Measurements from ENCODE around the gene GPR15LG.

The GPR15LG gene

DNA sequence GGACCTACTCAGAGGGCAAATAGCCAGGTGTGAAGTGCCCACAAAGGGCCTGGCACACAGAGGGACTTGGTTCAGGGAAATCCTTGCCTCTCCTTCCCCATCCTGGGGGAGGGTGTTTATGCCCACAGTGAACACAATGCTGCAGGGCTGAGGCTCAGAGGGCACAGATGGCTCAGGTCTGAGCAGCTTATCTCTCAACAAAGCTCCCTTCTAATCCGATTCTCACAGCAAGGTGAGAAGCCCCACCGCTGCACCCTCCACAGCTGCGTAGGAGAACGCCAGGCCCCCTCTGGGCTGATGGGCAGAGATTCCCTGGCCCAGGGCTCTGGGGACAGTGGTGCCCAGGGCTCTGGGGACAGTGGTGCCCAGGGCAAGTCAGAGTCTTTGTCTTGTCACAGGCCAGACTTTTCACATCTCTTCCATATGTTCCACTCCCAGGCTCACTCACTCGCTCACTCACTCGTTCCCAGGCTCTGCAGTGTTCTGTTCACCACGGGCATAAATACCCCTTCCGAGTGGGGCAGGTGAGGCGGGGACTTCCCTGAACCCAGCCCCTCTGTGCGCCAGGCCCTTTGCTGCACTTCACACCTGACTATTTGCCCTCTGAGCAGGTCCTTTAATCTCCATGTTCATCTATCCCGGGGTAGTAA is 12.1 kb downstream of the GPR15LG start:
- DNase-seq (ENCODE audit: low read depth): no peak
- TF ChIP-seq, protein P1, sequence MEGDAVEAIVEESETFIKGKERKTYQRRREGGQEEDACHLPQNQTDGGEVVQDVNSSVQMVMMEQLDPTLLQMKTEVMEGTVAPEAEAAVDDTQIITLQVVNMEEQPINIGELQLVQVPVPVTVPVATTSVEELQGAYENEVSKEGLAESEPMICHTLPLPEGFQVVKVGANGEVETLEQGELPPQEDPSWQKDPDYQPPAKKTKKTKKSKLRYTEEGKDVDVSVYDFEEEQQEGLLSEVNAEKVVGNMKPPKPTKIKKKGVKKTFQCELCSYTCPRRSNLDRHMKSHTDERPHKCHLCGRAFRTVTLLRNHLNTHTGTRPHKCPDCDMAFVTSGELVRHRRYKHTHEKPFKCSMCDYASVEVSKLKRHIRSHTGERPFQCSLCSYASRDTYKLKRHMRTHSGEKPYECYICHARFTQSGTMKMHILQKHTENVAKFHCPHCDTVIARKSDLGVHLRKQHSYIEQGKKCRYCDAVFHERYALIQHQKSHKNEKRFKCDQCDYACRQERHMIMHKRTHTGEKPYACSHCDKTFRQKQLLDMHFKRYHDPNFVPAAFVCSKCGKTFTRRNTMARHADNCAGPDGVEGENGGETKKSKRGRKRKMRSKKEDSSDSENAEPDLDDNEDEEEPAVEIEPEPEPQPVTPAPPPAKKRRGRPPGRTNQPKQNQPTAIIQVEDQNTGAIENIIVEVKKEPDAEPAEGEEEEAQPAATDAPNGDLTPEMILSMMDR (IDR thresholded peaks at IDR 0.05; ENCODE audit: low read length, missing control alignments): no peak
- no peak overlapping the region for H3K4me3 ChIP-seq (replicated peaks; ENCODE audit: low read depth, low read length)

DNA sequence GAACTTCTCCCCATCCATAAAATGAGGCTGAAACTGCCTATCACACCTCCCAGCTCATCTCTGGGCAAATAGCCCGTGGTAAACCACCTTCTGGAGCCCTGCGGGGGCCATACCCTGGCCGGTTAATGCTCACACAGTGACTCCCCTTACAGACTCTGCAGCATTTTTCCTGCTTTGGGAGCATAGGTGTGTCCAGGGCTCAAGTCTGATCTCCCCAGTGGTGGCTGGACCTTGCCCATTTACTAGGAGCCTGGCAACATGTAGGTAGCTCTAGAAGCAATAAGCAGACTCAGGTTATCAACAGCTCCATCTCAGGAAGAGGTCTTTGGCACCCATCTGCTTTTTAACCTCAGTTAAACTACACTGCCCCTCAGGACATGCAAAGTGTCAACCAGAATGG is 15.2 kb downstream of the GPR15LG start:
- no peak overlapping the region for H3K4me3 ChIP-seq (replicated peaks; ENCODE audit: low read depth, low read length)
- TF ChIP-seq, protein P1 (IDR thresholded peaks at IDR 0.05; ENCODE audit: low read length, missing control alignments): no peak
- no peak for DNase-seq (ENCODE audit: low read depth)

DNA sequence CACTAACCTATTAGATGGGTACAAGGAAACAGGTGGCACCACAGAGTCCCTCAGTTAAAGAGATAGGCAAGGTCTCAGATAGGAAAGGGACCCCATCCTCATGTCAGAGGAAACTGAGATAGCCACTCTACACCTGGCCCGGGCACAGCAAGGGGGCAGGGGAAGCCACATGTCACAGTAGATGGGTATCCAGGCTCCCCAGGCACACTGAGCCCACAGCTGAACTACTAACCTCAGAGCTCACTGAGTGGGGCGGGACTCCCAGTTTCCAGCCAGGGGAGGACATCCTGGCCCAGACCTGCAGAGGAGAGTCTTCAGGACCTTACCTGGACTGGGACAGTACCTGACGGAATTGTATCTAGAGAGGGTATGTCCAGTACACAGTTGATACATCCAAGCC is 17.0 kb downstream of the GPR15LG start:
- no peak overlapping the region for H3K4me3 ChIP-seq (replicated peaks; ENCODE audit: low read depth, low read length)
- DNase-seq (ENCODE audit: low read depth): no peak
- TF ChIP-seq, protein P1 (IDR thresholded peaks at IDR 0.05; ENCODE audit: low read length, missing control alignments): no peak

DNA sequence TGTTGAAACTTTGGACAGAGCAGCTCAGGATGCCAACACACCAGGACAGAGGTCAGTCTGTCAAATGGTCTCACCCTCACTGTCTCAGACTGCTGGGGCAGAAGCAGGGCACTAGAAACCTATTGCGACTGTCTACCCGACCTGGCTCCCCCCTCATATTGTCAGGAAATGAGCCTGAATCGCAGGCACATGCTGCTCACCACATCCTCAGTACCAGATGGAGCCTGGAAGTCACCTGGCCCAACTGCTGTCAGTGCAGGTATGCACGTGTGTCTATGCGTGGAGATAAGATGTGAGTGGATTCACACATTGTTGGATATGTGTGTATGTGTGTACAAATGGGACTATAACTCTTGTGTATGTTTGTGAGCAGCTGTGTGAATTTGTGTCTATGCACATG is 17.5 kb downstream of the GPR15LG start:
- TF ChIP-seq, protein P1 (IDR thresholded peaks at IDR 0.05; ENCODE audit: low read length, missing control alignments): no peak
- no peak for DNase-seq (ENCODE audit: low read depth)
- no peak overlapping the region for H3K4me3 ChIP-seq (replicated peaks; ENCODE audit: low read depth, low read length)

DNA sequence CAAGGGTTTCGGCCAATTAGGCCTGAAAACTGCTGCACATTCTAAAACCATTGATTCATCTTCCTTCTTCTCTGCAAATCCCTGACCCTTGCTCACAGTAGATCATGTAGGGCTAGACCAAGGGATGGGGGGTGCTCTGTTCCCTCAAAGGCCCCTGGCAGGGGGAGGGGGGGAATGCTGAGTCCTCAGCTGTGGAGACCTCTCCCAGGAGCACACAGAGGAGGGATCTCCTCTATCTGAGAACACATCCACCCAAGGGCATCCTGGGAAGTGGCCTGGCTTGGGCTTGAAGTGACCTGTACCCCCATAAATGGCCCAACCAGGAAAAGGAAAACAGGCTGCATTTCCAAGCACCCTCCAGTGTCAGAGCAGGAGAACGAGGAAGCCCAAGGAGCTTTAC is 19.7 kb downstream of the GPR15LG start:
- TF ChIP-seq, protein P1 (IDR thresholded peaks at IDR 0.05; ENCODE audit: low read length, missing control alignments): no peak
- no peak for DNase-seq (ENCODE audit: low read depth)
- H3K4me3 ChIP-seq (replicated peaks; ENCODE audit: low read depth, low read length): no peak overlapping the region

DNA sequence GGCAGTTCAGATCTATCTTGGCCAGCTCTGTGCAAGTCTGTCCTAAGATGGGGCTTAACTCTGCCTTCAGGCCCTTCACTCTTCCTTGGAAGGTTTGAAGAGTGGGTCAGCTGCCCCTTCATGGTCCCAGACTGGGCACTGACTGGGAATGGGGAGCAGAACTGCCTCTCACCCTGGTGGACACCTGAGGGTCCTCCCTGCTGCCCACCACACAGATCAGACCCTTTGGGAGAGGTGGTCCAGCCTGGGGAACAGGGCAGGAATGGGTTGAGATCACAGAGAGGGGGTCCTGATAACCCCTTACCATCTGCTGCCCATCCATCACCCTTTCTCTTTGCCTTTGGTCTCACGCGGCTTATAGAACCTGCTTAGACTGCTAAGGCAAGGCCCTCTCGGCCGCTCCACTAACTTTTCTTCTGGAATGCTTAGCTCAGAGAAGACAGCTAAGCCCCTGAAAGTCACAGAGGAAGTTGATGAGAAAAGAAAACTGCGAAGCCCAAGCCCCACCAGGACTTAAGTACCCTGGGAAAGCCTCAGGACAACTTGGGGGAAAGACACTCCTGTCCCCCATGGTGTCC is 20.3 kb downstream of the GPR15LG start:
- peak overlapping the region; percentile 21 for H3K4me3 ChIP-seq (replicated peaks; ENCODE audit: low read depth, low read length)
- no peak for DNase-seq (ENCODE audit: low read depth)
- TF ChIP-seq, protein P1 (IDR thresholded peaks at IDR 0.05; ENCODE audit: low read length, missing control alignments): no peak

Data from fibroblast of pulmonary artery (primary cell).